CD4-positive, alpha-beta T cell treated with Interleukin-4 for 4 hours (primary cell): ENCODE measurements around the gene HM13.
"Not testable (repeated sequence)": the region's sequence is repeated elsewhere in the genome, so short reads cannot be mapped to it uniquely, and the experiment has no call there.

ENCODE experiments used
- DNase-seq: peaks from one replicate; pipeline ENCODE4 v3.0.0-alpha.2; 2020

Gene HM13

GRCh38 chr20:31568041-31568731, 53.9 kb downstream of the HM13 start:
- no peak for DNase-seq

DNA sequence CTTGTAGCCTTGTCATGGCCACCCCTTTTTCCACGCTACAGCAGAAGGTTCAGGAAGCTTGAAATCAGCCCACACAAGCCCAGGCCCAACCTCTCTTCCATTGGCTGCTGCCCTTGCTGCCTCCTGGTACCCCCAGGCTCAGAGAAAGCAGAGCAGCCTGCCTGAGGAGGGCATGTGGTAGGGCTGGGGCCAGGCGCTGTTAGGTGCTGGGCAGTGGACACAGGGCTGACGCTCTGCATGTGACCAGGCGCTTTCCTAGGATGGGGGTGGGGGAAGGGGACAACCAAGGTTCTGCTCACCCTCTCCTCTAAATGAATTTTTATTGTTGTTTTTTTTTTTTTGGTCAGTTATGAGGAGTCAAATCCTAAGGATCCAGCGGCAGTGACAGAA, 54.5 kb downstream of the HM13 start:
- no peak for DNase-seq

DNA sequence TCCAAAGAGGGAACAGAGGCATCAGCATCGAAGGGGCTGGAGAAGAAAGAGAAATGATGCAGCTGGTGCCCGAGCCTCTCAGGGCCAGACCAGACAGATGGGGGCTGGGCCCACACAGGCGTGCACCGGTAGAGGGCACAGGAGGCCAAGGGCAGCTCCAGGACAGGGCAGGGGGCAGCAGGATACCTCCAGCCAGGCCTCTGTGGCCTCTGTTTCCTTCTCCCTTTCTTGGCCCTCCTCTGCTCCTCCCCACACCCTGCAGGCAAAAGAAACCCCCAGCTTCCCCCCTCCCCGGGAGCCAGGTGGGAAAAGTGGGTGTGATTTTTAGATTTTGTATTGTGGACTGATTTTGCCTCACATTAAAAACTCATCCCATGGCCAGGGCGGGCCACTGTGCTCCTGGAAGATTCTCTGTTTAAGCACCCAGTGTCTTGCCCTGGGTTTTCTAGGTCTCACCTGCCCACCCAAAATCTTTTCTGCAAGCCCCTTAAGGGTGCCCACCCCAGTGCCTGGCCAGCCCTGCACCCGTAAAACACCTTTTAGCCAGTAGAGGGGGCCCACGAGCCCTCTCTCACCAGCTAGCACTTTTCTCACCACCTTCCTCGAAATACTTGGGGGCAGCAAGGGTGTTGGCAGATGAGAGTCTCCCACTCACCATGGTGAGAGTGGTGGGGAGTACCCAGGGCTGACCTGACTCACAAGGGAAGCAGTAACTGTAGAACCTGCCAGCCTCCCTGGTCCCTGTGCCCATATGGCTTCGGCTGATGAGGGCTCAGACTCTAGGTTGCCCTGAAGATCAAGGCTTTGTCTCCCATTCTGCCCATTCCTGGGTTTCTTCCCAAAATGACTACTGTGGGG, 55.1 kb downstream of the HM13 start:
- DNase-seq: peak; percentile 48

DNA sequence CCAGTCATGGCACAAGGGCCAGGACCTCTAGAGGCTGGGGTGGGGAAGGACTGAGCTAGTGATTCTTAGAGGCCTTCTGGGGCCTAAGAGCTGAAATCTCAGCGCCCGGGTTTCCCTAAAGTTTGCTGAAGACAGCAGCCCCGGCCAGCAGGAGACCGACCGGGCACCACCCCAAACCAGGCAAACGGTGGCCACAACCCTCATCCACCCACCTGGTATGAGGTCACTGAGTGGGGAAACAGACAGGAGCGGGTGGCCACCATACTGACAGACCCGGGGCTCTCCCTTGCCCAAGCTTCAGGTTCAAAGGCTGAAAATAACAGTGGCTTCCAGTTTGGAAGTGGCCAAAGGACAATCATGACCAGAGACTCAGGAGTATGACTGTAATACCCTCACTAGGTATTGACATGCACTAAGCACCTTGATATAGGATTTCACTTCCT, 55.8 kb downstream of the HM13 start:
- DNase-seq: no peak

DNA sequence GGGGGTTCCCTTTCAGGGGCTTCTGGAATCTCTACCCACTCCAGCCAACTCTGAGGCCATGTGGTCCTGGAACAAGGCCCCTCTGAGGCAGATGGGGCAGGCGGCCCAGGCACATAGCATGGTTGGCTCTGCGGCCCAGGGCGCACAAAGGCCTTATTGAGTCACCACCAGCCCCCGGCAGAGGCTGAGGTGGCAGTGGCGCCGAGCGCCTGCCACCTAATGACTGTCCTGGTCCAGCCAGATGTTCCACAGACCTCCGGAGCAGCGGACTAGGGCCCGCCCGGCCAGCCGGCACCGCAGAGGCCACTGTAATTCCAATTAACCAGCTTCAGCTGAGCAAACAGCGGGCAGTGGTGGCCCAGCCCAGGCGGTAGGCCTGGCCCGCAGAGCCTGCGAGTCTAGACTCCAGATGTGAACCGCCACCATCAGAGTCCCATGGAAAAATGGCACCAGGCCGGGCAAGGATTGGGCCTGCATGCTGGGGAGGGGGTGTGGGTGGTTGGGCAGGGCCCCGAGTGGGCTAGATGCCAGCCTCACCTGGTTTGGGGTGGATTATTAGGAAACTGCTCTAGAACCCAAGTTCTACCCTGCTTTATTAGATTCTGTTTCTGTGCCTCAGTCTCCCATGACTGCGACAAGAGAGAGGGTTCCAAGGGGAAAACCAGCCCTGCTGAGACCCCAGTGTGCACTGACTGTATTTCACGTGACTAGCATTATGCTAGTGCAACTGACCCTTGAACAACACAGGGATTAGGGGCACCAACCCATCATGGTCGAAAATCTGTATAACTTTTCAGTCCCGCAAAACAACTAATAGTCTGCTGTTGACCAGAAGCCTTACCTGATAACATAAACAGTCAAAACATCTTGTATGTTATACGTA, 56.7 kb downstream of the HM13 start:
- no peak for DNase-seq

DNA sequence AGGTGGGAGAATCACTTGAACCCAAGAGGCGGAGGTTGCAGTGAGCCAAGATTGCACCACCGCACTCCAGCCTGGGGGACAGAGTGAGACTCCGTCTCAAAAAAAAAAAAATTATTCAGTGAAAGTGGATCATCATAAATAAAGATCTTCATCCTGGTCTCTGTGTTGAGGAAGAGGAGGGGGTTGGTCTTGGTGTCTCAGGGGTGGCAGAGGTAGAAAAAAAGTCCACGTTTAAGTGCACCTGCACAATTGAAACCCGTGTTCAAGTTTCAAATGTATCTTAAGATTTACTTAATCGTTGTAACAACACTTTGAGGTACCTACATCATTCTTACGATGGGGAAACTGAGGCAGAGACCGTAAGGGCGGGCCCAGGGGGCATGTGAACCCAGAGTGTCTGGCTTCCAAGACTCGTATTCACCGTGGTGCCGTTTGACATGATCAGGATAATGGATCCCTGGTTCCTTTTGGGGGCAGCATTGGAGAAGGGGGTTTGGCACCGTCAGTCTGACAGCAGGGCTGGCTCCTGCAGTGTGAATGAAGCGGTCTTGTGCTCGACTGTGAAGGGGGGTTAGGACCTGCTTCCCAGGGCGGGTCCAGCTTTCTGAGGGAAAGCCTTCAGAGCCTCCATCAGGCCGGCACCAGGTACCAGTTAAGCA, 57.9 kb downstream of the HM13 start:
- DNase-seq: no peak

GRCh38 chr20:31572701-31573554, 58.7 kb downstream of the HM13 start:
- peak; percentile 76 for DNase-seq

- DNase-seq: no peak
Observed at GRCh38 chr20:31573555-31574321, 59.5 kb downstream of the HM13 start.

- not testable (repeated sequence) for DNase-seq
Observed at GRCh38 chr20:31574986-31575385, 60.7 kb downstream of the HM13 start.

DNA sequence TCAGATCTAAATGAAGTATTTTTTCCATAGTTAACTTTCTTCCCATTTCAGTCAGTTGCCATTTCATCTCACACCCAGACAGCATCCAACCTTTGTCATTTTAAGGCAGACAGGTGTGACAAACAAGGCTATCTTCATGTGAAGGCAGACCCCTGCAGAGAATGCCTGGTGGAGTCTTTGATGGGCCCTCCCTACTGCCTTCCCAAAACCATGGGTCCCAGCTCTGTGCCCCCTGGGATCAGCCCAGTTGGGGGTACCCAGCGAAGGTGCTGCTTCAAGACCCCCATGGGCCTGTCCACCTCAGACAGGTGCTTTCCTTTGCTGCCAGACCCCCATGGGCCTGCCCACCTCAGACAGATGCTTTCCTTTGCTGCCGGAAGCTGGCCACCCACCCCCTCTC, 62.5 kb downstream of the HM13 start:
- DNase-seq: no peak

DNA sequence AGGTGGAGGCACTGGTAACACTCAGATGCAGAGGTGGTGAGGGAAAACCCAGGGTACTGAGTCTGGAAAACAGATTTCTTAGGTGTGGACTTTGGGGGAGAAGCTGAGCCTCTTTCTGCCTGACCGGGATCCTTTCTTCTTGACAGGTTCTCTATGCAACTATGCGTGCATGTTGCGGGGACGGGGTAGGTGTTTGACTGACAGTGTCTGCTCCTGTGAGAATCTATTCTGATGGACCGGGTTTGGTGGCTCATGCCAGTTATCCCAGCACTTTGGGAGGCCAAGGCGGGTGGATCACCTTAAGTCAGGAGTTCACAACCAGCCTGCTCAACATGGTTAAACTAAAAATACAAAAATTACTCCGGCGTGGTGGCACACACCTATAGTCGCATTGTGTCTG, 63.0 kb downstream of the HM13 start:
- DNase-seq: no peak

DNA sequence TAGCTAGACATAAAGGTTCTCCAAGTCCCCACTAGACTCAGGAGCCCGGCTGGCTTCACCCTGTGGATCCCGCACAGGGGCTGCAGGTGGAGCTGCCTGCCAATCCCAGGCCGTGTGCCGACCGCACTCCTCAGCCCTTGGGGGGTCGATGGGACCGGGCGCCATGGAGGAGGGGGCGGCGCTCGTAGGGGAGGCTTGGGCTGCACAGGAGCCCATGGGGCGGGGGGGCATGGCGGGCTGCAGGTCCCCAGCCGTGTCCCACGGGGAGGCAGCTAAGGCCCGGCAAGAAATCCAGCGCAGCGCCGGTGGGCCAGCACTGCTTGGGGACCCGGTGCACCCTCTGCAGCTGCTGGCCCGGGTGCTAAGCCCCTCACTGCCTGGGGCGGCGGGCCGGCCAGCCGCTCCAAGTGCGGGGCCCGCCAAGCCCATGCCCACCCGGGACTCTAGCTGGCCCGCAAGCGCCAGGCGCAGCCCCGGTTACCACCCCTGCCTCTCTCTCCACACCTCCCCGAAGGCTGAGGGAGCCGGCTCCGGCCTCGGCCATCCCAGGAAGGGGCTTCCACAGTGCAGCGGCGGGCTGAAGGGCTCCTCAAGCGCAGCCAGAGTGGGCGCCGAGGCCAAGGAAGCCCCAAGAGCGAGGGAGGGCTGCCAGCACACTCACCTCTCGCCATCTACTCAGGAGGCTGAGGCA, 64.4 kb downstream of the HM13 start:
- DNase-seq: no peak

DNA sequence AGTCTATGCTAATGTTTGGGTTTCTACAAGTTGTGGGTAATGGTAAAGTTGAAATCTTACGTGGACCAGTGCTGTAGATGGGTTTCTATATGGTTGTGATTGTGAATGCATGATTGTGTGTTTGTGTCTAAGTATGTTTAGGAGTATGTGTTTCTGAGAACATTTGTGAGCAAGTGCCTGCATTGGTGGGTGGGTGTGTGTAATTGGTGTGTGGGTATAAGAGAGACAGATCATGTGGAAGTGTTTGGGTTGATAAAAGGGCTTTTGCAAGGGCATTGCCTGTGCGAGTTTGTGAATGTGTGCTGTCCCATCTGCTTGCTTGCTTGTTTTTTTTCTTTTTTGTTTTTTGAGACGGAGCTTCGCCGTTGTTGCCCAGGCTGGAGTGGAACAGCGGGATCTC, 65.0 kb downstream of the HM13 start:
- no peak for DNase-seq

GRCh38 chr20:31579941-31580651, 65.9 kb downstream of the HM13 start:
- DNase-seq: not testable (repeated sequence)

- no peak for DNase-seq
Observed at GRCh38 chr20:31580706-31581105, 66.5 kb downstream of the HM13 start.

GRCh38 chr20:31581391-31581790, 67.1 kb downstream of the HM13 start:
- no peak for DNase-seq

DNA sequence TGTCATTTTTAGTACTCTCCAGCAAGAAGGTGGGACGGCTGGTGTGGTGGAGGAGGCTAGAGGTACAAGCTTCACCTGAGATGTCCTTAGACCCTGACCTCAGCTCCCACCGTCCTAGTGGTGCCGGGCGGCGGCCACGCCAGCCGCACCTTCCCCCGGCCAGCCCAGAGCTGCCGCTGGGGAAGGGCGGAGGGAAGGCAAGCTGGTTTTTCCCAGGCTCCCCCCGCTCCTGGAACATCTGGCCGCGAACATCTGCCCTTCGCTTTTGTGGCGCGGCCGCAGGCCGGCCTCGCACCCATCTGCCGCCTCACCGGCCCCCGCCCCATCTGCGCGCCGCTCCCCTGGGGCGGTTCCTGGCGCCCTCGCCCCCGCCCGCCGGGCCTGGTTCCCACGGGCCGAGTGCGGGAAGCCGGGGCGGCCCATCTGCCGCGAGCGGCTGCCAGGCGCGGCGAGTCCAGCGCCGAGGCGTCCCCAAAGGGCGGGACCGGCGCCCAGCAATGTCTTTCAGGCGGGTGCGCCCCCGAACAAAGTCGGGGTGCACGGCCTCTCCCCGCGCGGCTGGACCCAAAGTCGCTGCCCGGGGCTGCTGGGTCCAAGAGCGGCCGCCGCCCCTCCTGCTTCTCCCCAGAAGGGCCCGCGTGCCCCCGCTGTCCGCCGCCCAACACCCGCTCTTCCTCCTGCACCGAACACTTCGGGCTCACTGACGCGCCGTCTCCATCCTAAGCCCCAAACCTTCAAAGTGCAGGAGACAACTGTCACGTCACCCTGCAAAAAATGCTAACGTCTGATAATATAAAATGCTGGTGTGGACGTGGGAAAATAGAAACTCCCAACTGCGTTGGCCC, 73.5 kb downstream of the HM13 start:
- no peak for DNase-seq

DNA sequence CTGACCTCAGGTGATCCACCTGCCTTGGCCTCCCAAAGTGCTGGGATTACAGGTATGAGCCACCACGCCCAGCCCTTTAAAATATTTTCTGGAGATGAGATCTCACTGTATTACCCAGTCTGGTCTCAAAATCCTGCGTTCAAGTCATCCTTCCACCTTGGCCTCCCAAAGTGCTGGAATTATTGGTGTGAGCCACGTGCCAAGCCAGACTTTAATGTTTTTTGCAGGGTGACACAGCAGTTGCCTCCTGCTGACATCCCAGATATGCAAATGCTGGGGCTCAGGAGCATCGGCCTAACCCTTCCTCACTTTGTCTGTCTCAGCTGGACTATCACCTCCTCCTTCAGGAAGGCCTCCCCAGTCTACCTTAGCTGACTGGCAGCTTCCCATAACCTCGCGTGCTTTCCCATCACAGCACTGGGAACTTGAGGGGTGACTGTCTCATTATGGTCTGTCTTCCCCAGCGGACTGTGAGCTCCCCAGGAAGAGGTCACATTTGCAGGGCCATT, 76.5 kb downstream of the HM13 start:
- no peak for DNase-seq
